H1 (cell line): ENCODE results near the gene RXRA. TPM values are rescaled to one million over a fixed set of nuclear protein-coding genes. Genes with fewer than 3 reads are reported as not detected.

Experiments used
- CTCF ChIA-PET: fragments of 300-600 bp; sonication (Branson Sonifier 250); formaldehyde crosslinking; loops from one replicate; lab custom pipeline; 2021; ENCODE audit not compliant: partially characterized antibody; lab: Charles Lee
- POLR2A ChIA-PET: fragments of 300-600 bp; sonication (Branson Sonifier 250); formaldehyde crosslinking; loops from one replicate; lab custom pipeline; 2021; ENCODE audit warnings: inconsistent platforms; ENCODE audit not compliant: partially characterized antibody; lab: Charles Lee
- DNase-seq, 2 experiments: peaks; one replicate each; pipeline versions ENCODE4 v3.0.0 to v3.0.0-alpha.2; 2010 to 2022; ENCODE audit warnings: low spot score in 2 of 2, low read depth in 1 of 2, mixed read lengths in 1 of 2
- FAIRE-seq: peaks from 2 replicates; lab custom pipeline; 2011; peaks lifted over from hg19 to GRCh38; lab: Jason Lieb, UNC
- H2AFZ ChIP-seq: 2 replicates; pipeline ENCODE4 v1.8.1; 2012; ENCODE audit warnings: low read length, inconsistent platforms
- H2AK5ac ChIP-seq: 2 replicates; pipeline ENCODE4 v1.6.1; 2013; ENCODE audit warnings: low read depth, low read length
- H2BK120ac ChIP-seq: replicated peaks from 2 replicates; pipeline ENCODE3; 2013; ENCODE audit warnings: low read depth, low read length, inconsistent platforms
- H2BK12ac ChIP-seq: 2 replicates; pipeline ENCODE4 v1.6.1; 2013; ENCODE audit warnings: low read depth, low read length
- H2BK15ac ChIP-seq: 2 replicates; pipeline ENCODE4 v1.6.1; 2013; ENCODE audit warnings: low read length
- H2BK20ac ChIP-seq: 2 replicates; pipeline ENCODE4 v1.6.1; 2013; ENCODE audit warnings: low read length
- H2BK5ac ChIP-seq: 2 replicates; pipeline ENCODE4 v1.6.1; 2013; ENCODE audit warnings: low read depth, low read length
- H3K14ac ChIP-seq: 2 replicates; pipeline ENCODE4 v1.6.1; 2013; ENCODE audit warnings: inconsistent platforms; ENCODE audit not compliant: insufficient read length
- H3K18ac ChIP-seq: 2 replicates; pipeline ENCODE4 v1.6.1; 2013; ENCODE audit warnings: low read length; ENCODE audit errors: extremely low read depth
- H3K23ac ChIP-seq: 2 replicates; pipeline ENCODE4 v1.6.1; 2013; ENCODE audit warnings: inconsistent platforms; ENCODE audit not compliant: insufficient read length
- H3K23me2 ChIP-seq: 2 replicates; pipeline ENCODE4 v1.6.1; 2013; ENCODE audit warnings: low read depth, low read length
- H3K27ac ChIP-seq: 2 replicates; pipeline ENCODE4 v1.6.1; 2011; ENCODE audit warnings: low read depth, low read length, inconsistent platforms
- H3K27me3 ChIP-seq, 4 experiments: replicated peaks in 1 of 4; 1 replicate in 1 of 4; 2 replicates in 3 of 4; pipeline versions ENCODE4 v1.6.1 to v1.8.1; 2011 to 2013; ENCODE audit warnings: low read length in 3 of 4, mild to moderate bottlenecking in 3 of 4, inconsistent platforms in 2 of 4, mixed read lengths in 2 of 4, moderate library complexity in 1 of 4; ENCODE audit not compliant: control insufficient read depth in 3 of 4, insufficient read depth in 3 of 4; ENCODE audit errors: extremely low read depth in 1 of 4
- H3K36me3 ChIP-seq, 4 experiments: 2 replicates each; pipeline versions ENCODE4 v1.6.1 to v1.8.1; 2011 to 2013; ENCODE audit warnings: mild to moderate bottlenecking in 4 of 4, low read length in 3 of 4, moderate library complexity in 2 of 4, control low read depth in 1 of 4, inconsistent platforms in 1 of 4; ENCODE audit not compliant: insufficient read depth in 4 of 4, control insufficient read depth in 2 of 4
- H3K4ac ChIP-seq: replicated peaks from 2 replicates; pipeline ENCODE3; 2013; ENCODE audit warnings: low read length, low read depth, mixed read lengths, inconsistent platforms; ENCODE audit not compliant: insufficient read length
- H3K4me1 ChIP-seq, 4 experiments: replicated peaks in 1 of 4; 1 replicate in 1 of 4; 2 replicates in 3 of 4; pipeline versions ENCODE4 v1.6.1 to v1.8.1; 2011 to 2013; ENCODE audit warnings: low read length in 3 of 4, inconsistent platforms in 2 of 4, mixed read lengths in 1 of 4; ENCODE audit not compliant: insufficient read depth in 4 of 4, control insufficient read depth in 3 of 4
- H3K4me2 ChIP-seq, 2 experiments: 2 replicates each; pipeline versions ENCODE4 v1.6.1 to v1.8.1; 2011 to 2013; ENCODE audit warnings: low read depth in 2 of 2, low read length in 2 of 2, control low read depth in 1 of 2, inconsistent platforms in 1 of 2, mild to moderate bottlenecking in 1 of 2; ENCODE audit not compliant: insufficient read depth in 1 of 2
- H3K4me3 ChIP-seq, 4 experiments: fragments of 200-600, 300-600 bp in 1 of 4; sonication (generic), shearing (Covaris generic), sonication (Bioruptor Twin) in 1 of 4; 2 replicates each; pipeline versions ENCODE4 v1.5.1 to v1.8.1; 2011 to 2016; ENCODE audit warnings: low read length in 4 of 4, low read depth in 3 of 4, control low read depth in 2 of 4, inconsistent platforms in 2 of 4, mild to moderate bottlenecking in 2 of 4, mixed read lengths in 1 of 4, moderate library complexity in 1 of 4; ENCODE audit not compliant: insufficient read depth in 2 of 4; ENCODE audit errors: extremely low read depth in 1 of 4
- H3K56ac ChIP-seq: replicated peaks from 2 replicates; pipeline ENCODE3; 2013; ENCODE audit warnings: low read depth, mild to moderate bottlenecking, mixed read lengths, low read length, inconsistent platforms; ENCODE audit not compliant: insufficient read length
- H3K79me1 ChIP-seq: 2 replicates; pipeline ENCODE4 v1.6.1; 2013; ENCODE audit warnings: low read depth, low read length, control low read depth
- H3K79me2 ChIP-seq, 2 experiments: 2 replicates each; pipeline versions ENCODE4 v1.6.1 to v1.8.1; 2012 to 2013; ENCODE audit warnings: low read length in 2 of 2, mild to moderate bottlenecking in 2 of 2, inconsistent platforms in 1 of 2; ENCODE audit not compliant: insufficient read depth in 2 of 2, control insufficient read depth in 1 of 2
- H3K9ac ChIP-seq, 4 experiments: replicated peaks in 1 of 4; 1 replicate in 1 of 4; 2 replicates in 3 of 4; pipeline versions ENCODE4 v1.6.1 to v1.8.1; 2011 to 2013; ENCODE audit warnings: low read depth in 3 of 4, low read length in 3 of 4, control low read depth in 2 of 4, mild to moderate bottlenecking in 2 of 4, moderate library complexity in 2 of 4, inconsistent platforms in 1 of 4; ENCODE audit errors: extremely low read depth in 1 of 4
- H3K9me3 ChIP-seq, 2 experiments: 2 replicates each; pipeline versions ENCODE4 v1.6.1 to v1.8.1; 2012 to 2013; ENCODE audit warnings: mild to moderate bottlenecking in 2 of 2, moderate library complexity in 2 of 2, control low read depth in 1 of 2, inconsistent platforms in 1 of 2, low read depth in 1 of 2, low read length in 1 of 2, mixed read lengths in 1 of 2; ENCODE audit not compliant: insufficient read depth in 2 of 2
- H4K20me1 ChIP-seq, 2 experiments: replicated peaks in 1 of 2; 2 replicates each; pipeline versions ENCODE3 to v1.8.1; 2011 to 2013; ENCODE audit warnings: inconsistent platforms in 2 of 2, low read length in 2 of 2, mild to moderate bottlenecking in 1 of 2; ENCODE audit not compliant: insufficient read depth in 2 of 2, control insufficient read depth in 1 of 2
- H4K5ac ChIP-seq: 2 replicates; pipeline ENCODE4 v1.6.1; 2013; ENCODE audit warnings: low read length, low read depth, mixed read lengths, inconsistent platforms; ENCODE audit not compliant: insufficient read length
- H4K8ac ChIP-seq: 2 replicates; pipeline ENCODE4 v1.8.0; 2013; ENCODE audit warnings: mild to moderate bottlenecking, moderate library complexity, low read length, inconsistent platforms; ENCODE audit not compliant: insufficient read depth; ENCODE audit errors: extremely low read depth
- H4K91ac ChIP-seq: replicated peaks from 2 replicates; pipeline ENCODE3; 2013; ENCODE audit warnings: low read length, mixed read lengths, inconsistent platforms; ENCODE audit not compliant: insufficient read length
- CBX5 ChIP-seq: fragments of 300-800, 300-1000 bp; sonication (generic); IDR thresholded peaks from 2 replicates; pipeline ENCODE4 v1.7.1; 2016; ENCODE audit warnings: antibody characterized with exemption, low read length, low read depth
- CEBPB ChIP-seq: IDR thresholded peaks from 2 replicates; pipeline ENCODE4 v1.6.1; 2012; ENCODE audit warnings: low read depth, low read length
- CHD2 ChIP-seq: IDR thresholded peaks from 2 replicates; pipeline ENCODE4 v1.6.1; 2012; ENCODE audit warnings: low read length, improper control_type of control experiment
- EZH2 ChIP-seq: fragments of 200-600 bp; sonication (generic); IDR thresholded peaks from 2 replicates; pipeline ENCODE4 v1.7.1; 2012; ENCODE audit warnings: low read depth, mild to moderate bottlenecking, moderate library complexity, low read length, inconsistent platforms; ENCODE audit not compliant: severe bottlenecking
- HDAC2 ChIP-seq, 2 experiments: fragments of 300-600 bp in 1 of 2; sonication (generic) in 1 of 2; IDR thresholded peaks; 2 replicates each; pipeline ENCODE4 v1.6.1; 2011 to 2012; ENCODE audit warnings: low read depth in 2 of 2, low read length in 2 of 2, mild to moderate bottlenecking in 2 of 2, moderate library complexity in 2 of 2, borderline replicate concordance in 1 of 2, inconsistent platforms in 1 of 2
- KDM4A ChIP-seq: IDR thresholded peaks from one replicate; pipeline ENCODE4 v1.7.1; 2012; ENCODE audit warnings: low read depth, mild to moderate bottlenecking, moderate library complexity, low read length, inconsistent platforms; ENCODE audit not compliant: severe bottlenecking
- KDM5A ChIP-seq: fragments of 200-600 bp; IDR thresholded peaks from 2 replicates; pipeline ENCODE4 v1.7.1; 2012; ENCODE audit warnings: mild to moderate bottlenecking, low read length, inconsistent platforms, mixed read lengths
- POU5F1 ChIP-seq: IDR thresholded peaks from 2 replicates; pipeline ENCODE4 v1.6.1; 2011; ENCODE audit warnings: low read depth, mild to moderate bottlenecking, low read length, moderate library complexity
- TAF1 ChIP-seq: IDR thresholded peaks from 2 replicates; pipeline ENCODE4 v1.6.1; 2011; ENCODE audit warnings: mild to moderate bottlenecking, low read depth, low read length
- WGBS, 2 experiments: shearing (Covaris generic) in 1 of 2; methylation state at CpG; one replicate each; pipeline versions ENCODE4 v1.1.6 to v1.1.7; 2013 to 2015; ENCODE audit warnings: low lambda C conversion rate in 2 of 2, mixed read lengths in 2 of 2, inconsistent platforms in 1 of 2, low coverage in 1 of 2, missing lambda C conversion rate in 1 of 2; ENCODE audit not compliant: insufficient replicate concordance in 2 of 2, insufficient coverage in 1 of 2, insufficient read length in 1 of 2; ENCODE audit errors: extremely low coverage in 1 of 2, missing lambda C conversion rate in 1 of 2; 5-methylcytosine and 5-hydroxymethylcytosine counted together
- polyA plus RNA-seq, 7 experiments: library from polyadenylated mRNA; depleted of rRNA in 3 of 7; stranded (reverse) in 5 of 7; unstranded in 2 of 7; fragments of >200 nt in 5 of 7; fragments of 200-250 nt in 2 of 7; gene quantifications; 1 replicate in 5 of 7; 2 replicates in 1 of 7; 4 replicates in 1 of 7; pipeline versions ENCODE4 v1.2.1 to v1.2.3, GENCODE V29; 2011 to 2013; ENCODE audit warnings: missing spikeins in 2 of 7, mixed read lengths in 2 of 7
- total RNA-seq: library from RNA; stranded (reverse); fragmentation: NEBNext Ultra II Directional; extraction: Animal tissue kit (Norgen Biotek cat#: 25700); gene quantifications from 2 replicates; pipeline ENCODE4 v1.2.1, GENCODE V29; 2021

Gene RXRA
- total and polyA plus RNA-seq, 2 of the 8 experiments (the other 6 are each of a cell fraction or from before 2014, with no cell fraction given), result 9.8 to 29.4 TPM

GRCh38 chr9:134375430-134376385, 49.5 kb downstream of the RXRA start:
- Histone ChIP-seq H2BK120ac (no peak overlapping the region), H2BK5ac (0 out of 2 replicates have a peak overlapping the region, but pooled peaks have one; percentile 56), H3K79me2 (peaks cover 0 to 41% of the 10 kb centered on the region in 2 experiments; a peak in 2 of 4 replicates), H3K18ac (no peak overlapping the region), H4K91ac (no peak overlapping the region), H3K27me3 (no peaks in the 10 kb centered on the region), H2AFZ (no peak overlapping the region), H4K5ac (no peak overlapping the region), H3K4me2 (no peak overlapping the region), H3K4me3 (no peak overlapping the region), H3K23ac (no peak overlapping the region), H3K9ac (no peak overlapping the region), H2AK5ac (no peak overlapping the region), H3K4me1 (peaks cover 0 to 20% (median 9%) of the 10 kb centered on the region in 4 experiments; a peak in 6 of 7 replicates), H4K20me1 (peaks cover 21 to 25% of the 10 kb centered on the region in 2 experiments), H2BK15ac (no peak overlapping the region), H2BK20ac (no peak overlapping the region), H3K14ac (no peak overlapping the region), H3K56ac (no peak overlapping the region), H3K79me1 (peaks cover 31% of the 10 kb centered on the region), H4K8ac (no peak overlapping the region), H2BK12ac (no peak overlapping the region), H3K36me3 (no peaks in the 10 kb centered on the region), H3K23me2 (no peaks in the 10 kb centered on the region), H3K9me3 (no peaks in the 10 kb centered on the region), H3K4ac (peak overlapping the region; percentile 77), H3K27ac (no peak overlapping the region; the same call in 1 of the 2 replicates)
- FAIRE-seq (no peak), DNase-seq (no peak)
- ChIA-PET POLR2A (no interaction called here), CTCF (interaction anchor here (0.8 to 1.4 kb wide), 4 partner anchors 11 to 205 kb away, joined by 3 to 7 read pairs (median 4); no protein-coding TSS in a partner anchor)
- 79% methylated on average over 28 of the region's 38 CpGs; no CpG with 5 or more reads in 1 of the 2 experiments for WGBS, 2 experiments
- TF ChIP-seq HDAC2 (IDR thresholded peaks at IDR 0.05; ENCODE audit: borderline replicate concordance in 1 of 2, low read depth in 2 of 2, low read length in 2 of 2), result no peak
- TF ChIP-seq POU5F1, result no peak
- no peak for TF ChIP-seq KDM4A
- TF ChIP-seq TAF1, result no peak
- no peak for TF ChIP-seq KDM5A
- TF ChIP-seq CHD2, result no peak
- no peak for TF ChIP-seq CEBPB
- TF ChIP-seq CBX5, result no peak
- TF ChIP-seq EZH2, result no peak
